COR-L47 (cell line): Measurements from ENCODE around the gene TMEM135.
"Not testable (repeated sequence)": the region's sequence is repeated elsewhere in the genome, so short reads cannot be mapped to it uniquely, and the experiment has no call there.

ENCODE experiments used
- DNase-seq: peaks from one replicate; lab custom pipeline; 2025; lab: John Stamatoyannopoulos, UW

Gene TMEM135

DNA sequence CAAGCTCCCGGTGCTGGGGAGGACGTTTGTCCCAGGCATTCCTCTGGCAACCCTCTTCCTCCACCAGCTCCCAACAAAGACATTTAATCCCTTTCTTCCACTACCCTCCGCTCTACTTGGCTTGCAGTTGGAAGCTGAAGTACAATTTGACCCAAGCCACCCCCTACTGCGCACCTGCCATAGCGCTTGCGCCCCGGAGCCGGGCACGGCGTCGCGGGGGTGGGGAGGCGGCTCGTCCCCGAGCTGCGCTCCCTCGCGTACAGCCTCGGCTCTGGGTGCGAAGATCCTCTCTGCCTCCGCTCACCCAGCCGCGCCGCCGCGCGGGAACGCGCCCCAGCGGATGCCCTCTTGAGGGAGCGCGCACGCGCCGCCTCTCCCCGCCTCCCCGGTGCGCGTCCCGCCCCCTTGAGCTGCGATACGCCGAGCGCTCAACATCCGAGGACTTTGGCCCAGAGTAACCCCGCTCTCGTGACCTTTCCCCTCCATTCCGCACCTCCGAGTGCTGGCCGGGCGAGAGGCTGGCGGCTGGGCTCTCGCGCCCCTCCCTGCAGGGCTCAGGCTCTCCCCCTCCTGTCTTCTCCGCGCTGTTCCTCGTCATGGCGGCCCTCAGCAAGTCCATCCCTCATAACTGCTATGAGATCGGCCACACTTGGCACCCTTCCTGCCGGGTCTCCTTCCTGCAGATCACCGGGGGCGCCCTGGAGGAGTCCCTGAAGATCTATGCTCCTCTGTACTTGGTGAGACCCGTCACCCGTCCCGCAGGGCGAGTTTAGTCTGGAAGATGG lies at the start of gene TMEM135:
TSS of gene TMEM135 (plus strand) at position 485 of the 785 bp plus-strand sequence. CDS start at position 597, 112 bp downstream.
- peak; percentile 87 for DNase-seq

GRCh38 chr11:86988351-86988881 lies 49.3 kb upstream of the TMEM135 start:
- DNase-seq = peak; percentile 13

DNA sequence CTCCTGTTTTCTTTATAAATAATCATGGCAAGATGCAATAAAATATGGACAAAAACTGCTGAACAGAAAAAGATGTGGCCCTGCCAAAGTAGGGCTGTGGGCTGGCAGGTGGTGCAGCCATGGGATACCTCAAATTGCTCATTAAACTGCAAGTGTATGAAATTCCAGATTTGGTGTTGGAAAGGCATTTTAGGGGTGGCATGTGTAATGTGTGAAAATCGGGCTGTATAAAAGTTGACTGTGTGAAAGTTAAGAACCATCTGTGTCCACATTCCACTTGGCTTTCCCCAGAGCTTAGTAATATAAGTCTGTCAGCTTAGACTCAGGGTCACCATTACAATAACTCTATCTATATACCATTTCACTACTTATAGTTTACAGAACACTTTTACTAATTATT lies 47.7 kb upstream of the TMEM135 start:
- DNase-seq = no peak

- DNase-seq = no peak
Measured at GRCh38 chr11:86990515-86990914, 47.2 kb upstream of the TMEM135 start.

DNA sequence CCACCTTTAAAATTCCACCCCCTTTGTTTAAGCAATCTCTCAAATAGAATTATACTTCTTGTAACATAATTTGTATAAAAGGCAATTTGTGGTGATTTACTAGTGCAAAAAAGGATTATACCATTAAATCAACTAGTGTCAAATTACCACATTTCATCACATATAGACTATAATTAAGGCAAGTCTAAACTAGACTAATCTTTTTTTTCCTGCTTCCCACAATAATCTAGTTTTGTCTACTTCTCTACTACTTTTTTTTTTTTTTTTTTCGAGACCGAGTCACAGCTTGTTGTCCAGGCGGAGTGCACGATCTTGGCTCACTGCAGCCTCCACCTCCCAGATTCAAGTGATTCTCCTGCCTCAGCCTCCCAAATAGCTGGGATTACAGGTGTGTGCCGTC lies 46.4 kb upstream of the TMEM135 start:
- DNase-seq = no peak

DNA sequence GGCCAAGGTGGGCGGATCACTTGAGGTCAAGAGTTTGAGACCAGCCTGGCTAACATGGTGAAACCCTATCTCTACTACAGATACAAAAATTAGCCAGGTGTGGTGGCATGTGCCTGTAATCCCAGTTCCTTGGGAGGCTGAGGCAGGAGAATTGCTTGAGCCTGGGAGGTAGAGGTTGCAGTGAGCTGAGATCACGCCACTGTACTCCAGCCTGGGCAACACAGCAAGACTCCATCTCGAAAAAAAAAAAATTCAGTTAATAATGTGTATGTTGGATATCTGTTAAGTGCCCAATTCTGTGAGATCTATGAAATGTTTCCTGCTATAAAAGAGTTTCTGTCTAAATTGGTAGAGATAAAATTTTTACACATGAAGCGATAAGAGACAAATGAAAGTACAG lies 45.4 kb upstream of the TMEM135 start:
- DNase-seq = not testable (repeated sequence)

DNA sequence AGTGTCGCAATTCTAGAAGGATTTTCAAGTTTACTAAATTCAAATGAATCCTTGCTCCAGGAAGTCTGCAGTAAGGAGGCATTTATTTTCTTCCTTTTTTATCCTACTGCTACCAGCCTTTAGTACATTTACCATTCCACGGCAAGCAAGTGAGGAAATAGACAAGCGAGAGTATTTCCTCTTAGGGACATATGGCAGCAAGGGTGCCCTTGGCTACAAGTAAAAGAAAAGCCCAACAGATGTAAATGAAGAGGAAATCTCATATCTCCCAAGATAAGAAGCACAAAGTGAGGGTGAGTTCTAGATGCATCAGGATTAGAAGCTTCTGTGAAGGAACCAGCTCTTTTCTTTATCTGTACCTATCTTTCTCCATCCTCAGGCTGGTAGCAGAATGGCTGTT lies 44.7 kb upstream of the TMEM135 start:
- no peak for DNase-seq

GRCh38 chr11:86996953-86997570 lies 40.7 kb upstream of the TMEM135 start:
- DNase-seq = no peak

DNA sequence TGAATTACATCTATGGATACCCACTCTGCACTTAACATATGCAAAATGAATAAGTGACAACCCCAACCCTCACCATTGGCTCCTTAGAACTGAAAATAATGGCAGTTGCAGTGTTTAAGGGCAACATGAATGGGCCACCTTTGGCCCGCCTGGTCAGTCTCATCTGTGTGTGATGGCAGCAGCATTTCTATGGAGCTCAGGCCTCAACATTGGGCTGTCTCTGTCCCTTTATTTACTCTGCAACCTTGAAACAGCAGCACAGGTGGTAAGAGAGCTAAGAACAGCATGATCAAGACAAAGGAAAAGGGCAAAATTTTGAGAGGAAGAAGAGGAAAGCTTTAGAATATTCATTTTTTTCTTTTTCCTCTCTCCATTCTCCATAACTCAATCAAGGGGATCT lies 38.3 kb upstream of the TMEM135 start:
- DNase-seq = no peak

DNA sequence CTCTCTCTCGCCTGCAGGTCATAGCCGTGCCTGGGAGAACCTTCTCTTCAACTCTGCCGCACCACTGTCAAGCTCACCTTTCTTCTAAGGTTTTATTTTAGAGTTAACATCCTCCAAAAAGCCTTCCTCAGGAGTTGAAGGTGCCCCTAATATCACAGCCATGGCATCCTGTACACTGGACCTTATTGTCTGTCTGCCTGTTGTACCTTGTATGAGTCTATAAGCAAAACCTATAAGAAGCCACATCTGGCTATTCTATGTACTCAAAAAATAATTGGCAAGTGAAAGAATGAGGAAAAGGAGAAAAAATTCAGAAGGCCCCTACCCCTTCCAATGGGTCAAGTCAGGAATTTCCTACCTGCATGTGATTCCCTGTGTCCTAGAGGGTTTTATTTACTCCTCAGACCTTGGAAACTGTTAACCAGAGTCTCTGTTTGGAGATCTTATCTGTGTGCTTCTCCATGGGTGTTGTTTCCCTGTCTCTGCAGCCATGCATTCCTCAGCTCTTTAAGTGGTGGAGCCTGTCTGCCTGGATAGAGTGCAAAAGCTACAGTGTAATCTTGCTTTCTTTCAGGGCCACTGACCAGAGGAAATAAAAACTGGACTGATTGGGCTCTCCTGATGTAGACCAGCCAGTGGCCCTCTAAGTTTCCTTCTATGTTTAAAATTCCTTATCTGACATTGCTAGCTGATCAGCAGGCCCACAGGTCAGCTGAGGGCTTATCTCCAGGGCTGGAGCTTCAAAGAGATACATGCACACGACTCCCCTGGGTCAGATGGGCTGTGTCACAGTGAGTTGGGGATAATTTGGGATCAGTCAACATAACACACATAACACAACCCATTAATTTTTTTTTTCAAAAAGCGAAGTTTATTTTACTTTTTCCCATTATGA lies 37.6 kb upstream of the TMEM135 start:
- no peak for DNase-seq

DNA sequence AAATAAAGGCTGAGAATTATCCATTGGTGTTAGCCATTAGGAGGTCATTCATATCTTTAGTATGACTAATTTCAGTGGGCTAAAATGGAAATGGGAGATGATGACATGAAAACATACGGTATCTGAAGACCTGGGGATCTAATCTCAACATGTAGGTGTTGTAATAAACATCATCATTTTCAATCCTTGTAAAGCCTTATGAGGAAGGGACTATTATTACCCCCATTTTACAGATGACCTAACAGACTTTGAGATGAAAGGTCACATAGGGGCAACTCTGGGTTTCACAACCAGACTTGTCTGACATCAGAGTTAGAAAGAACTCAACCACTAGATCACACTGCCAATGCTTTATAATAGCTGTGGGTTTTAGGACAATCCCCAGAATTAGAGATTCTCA lies 34.8 kb upstream of the TMEM135 start:
- DNase-seq = no peak

DNA sequence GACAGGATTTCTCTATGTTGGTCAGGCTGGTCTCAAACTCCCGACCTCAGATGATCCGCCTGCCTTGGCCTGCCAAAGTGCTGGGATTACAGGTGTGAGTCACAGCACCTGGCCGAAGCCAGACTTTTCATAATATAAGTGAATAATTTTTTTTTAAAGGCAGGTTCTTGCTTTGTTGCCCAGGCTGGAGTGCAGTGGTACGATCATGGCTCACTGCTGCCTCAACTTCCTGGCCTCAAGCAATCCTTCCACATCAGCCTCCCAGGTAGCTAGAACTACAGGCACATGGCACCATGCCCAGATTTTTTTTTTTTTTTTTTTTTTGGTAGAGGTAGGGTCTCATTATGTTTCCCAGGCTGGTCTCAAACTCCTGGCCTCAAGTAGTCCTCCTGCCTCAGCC lies 33.5 kb upstream of the TMEM135 start:
- not testable (repeated sequence) for DNase-seq

GRCh38 chr11:87005569-87005921 lies 32.2 kb upstream of the TMEM135 start:
- DNase-seq = no peak

DNA sequence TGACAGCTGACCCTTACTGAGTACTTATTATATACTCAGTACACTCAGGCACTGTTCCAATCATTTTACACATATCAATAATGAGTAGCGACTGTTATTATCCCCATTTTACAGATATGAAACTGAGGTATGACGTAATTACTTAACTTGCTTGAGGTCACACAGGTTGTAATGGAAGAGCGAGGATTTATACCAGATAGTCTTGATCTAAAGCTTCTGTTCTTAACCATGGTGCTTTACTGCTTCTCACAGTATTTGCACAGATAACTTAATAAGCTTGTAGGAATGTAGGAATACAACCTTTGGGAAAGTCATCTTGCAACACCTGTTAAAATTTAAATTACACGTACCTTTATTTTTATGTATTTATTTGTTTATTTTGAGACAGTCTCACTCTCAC lies 31.7 kb upstream of the TMEM135 start:
- no peak for DNase-seq

DNA sequence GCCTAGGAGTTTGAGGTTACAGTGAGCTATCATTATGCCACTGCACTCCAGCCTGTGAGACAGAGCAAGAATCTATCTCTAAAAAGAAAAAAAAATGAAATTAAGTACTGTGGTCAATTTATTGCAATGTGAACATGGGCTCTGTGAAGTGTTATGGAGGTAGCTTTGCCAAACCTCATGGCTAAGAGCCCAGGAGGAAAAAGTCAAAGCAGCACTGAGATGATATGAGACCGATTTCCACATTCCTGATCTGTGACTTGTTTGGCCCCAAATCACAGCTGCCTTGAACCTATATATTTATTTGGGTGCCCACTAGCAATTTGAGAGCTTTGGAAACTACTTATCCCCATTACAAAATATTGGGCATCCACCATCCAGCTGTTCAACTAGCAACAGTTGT lies 29.8 kb upstream of the TMEM135 start:
- DNase-seq = no peak

- DNase-seq = no peak
Measured at GRCh38 chr11:87012089-87012488, 25.6 kb upstream of the TMEM135 start.

DNA sequence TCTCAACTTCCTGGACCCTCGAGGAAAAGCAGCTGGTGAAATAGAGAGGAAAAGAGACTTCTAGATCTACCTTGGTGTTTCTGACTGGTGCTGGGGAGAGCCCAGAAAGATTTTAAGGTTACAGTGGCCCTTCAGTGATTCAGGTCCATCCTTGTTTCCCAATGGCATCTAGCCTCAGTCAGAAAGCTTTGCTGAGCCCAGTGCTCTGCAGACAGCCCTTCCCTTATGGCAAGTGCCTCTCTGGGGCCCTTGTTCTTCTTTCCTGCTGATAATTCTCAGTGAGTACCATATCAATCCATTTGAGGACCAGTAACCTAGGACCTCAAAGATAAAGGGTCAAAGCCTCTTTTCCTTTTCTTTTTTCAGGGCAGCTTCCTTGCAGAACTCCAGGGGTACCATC lies 25.1 kb upstream of the TMEM135 start:
- DNase-seq = no peak

DNA sequence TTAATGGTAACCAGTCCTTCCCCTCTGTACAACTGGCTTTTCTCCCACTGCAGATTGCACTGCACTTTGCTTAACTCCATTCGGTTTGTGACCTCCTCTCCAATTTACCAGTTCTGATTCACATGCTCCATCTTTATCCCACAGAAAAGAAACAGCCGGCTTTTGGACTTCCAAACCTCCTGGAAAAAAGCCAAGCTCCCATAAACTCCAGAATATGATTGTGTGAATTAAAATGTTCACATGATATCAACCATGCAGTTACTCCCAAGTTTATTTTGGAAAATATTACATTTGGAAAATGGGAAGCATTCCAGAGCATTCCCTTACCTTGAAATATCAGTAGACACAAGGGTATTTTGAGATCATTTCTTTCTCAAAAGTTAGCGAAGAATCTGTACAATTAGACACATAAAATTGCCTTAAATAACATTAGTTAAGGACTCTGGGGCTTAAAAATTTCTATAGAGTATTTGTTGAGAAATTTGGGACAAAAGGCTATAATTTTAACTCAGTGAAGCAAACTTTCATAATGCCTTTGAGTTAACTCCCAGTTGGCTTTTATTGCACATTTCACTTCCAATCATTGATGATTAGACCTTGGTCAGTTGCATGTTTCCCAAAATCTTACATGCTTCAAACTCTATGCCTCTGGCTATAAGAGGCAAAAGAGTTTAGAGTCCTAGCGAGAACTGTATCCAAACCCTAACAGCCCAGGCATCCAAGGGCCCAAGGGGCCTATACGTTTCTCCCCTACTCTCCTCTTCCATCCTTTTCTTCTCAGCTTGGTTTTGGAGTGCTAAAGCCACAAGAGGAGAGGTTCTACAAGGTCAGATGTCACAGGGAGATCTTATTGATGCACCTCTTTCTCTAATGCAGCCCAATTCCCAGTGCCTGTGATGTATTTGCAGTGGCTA lies 23.6 kb upstream of the TMEM135 start:
- DNase-seq = no peak

DNA sequence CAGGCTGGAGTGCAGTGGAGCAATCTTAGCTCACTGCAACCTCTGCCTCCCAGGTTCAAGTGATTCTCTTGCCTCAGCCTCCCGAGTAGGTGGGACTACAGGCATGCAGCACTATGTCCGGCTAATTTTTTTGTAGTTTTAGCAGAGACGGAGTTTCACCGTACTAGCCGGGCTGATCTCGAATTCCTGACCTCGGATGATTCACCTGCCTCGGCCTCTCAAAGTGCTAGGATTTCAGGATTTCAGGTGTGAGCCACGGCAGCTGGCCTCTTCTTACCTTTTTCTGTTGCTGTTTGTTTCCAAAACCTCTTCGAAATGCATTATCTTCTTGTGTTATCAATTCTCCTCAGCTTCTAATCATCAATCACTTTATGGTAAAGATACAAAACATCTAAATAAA lies 22.1 kb upstream of the TMEM135 start:
- DNase-seq = no peak

DNA sequence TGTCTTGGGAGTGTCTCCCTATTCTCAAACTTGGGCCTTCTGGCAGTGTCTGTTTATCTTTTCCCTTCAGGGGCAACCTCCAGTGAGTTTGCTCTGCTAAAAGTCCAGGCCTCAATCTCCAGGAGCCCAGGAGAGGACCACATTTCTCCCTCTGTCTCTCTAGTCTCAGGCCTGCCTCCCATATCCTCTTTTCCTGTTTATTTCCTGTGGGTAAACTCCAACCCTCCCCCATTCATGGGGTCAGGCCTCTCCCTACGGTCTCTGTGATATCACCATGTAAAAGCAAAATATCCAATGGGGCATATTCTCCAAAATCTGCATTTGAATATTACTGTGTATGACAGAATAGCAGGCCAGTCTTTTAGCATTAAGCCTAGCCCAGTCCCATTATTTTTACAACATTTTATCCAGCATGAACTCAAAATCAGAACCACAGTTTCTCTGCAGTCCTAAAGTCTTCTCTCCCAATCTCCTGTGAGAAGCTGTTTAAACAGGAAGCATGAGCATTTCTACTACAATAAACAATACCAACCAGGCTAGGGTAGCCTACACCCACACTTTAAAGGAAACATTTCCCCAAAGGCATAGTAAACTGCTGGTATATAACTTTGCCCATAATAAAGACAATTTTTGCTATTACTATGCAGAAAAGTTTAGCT lies 18.0 kb upstream of the TMEM135 start:
- DNase-seq = no peak

GRCh38 chr11:87020336-87020735 lies 17.4 kb upstream of the TMEM135 start:
- DNase-seq = no peak
